CD4-positive, alpha-beta T cell (primary cell): ENCODE results near the gene SPC24. TPM values are rescaled to one million over a fixed set of nuclear protein-coding genes. Genes with fewer than 3 reads are reported as not detected.

Experiments used
- ATAC-seq: fragments of 200-7000 bp; cut with Tn5 transposase; one replicate; pipeline ENCODE4 v1.10.0; 2022; ENCODE audit warnings: mild to moderate bottlenecking; ENCODE audit not compliant: poor library complexity
- CTCF ChIA-PET: fragments of 350-600 bp; sonication (Branson Sonifier 250); formaldehyde crosslinking; loops from one replicate; lab custom pipeline; 2021; ENCODE audit warnings: antibody characterized with exemption, inconsistent platforms; lab: Charles Lee
- POLR2A ChIA-PET: fragments of 350-600 bp; sonication (Branson Sonifier 250); formaldehyde crosslinking; loops from one replicate; lab custom pipeline; 2021; ENCODE audit warnings: antibody characterized with exemption, inconsistent platforms; lab: Charles Lee
- DNase-seq, 14 experiments: peaks; one replicate each; pipeline ENCODE4 v3.0.0-alpha.2; 2013 to 2020; ENCODE audit warnings: mixed read lengths in 2 of 14
- H3K27ac ChIP-seq, 2 donors: one replicate each; pipeline versions ENCODE4 v1.5.1 to v1.7.0; 2013; ENCODE audit warnings: low read length in 2 of 2, low read depth in 1 of 2, mild to moderate bottlenecking in 1 of 2
- H3K27me3 ChIP-seq, 2 experiments: 1 replicate in 1 of 2; 2 replicates in 1 of 2; pipeline versions ENCODE4 v1.6.1 to v1.7.0; 2013; ENCODE audit warnings: low read length in 2 of 2, control low read depth in 1 of 2, mild to moderate bottlenecking in 1 of 2, moderate library complexity in 1 of 2; ENCODE audit not compliant: insufficient read depth in 2 of 2, control insufficient read depth in 1 of 2
- H3K36me3 ChIP-seq: one replicate; pipeline ENCODE4 v1.6.1; 2013; ENCODE audit warnings: low read length, control low read depth; ENCODE audit not compliant: insufficient read depth
- H3K4me1 ChIP-seq: one replicate; pipeline ENCODE4 v1.6.1; 2013; ENCODE audit warnings: low read length, control low read depth; ENCODE audit not compliant: insufficient read depth
- H3K4me3 ChIP-seq: one replicate; pipeline ENCODE4 v1.5.1; 2013; ENCODE audit warnings: mild to moderate bottlenecking, low read length, moderate library complexity
- H3K9me3 ChIP-seq, 2 experiments: 1 replicate in 1 of 2; 2 replicates in 1 of 2; pipeline versions ENCODE4 v1.6.1 to v1.7.0; 2013; ENCODE audit warnings: low read length in 2 of 2, mild to moderate bottlenecking in 2 of 2, control low read depth in 1 of 2, moderate library complexity in 1 of 2; ENCODE audit not compliant: control insufficient read depth in 1 of 2, insufficient read depth in 1 of 2
- H3K27ac Mint-ChIP-seq: one replicate; pipeline ENCODE4 v1.8.0; 2020; ENCODE audit warnings: mixed read lengths
- H3K27me3 Mint-ChIP-seq: one replicate; pipeline ENCODE4 v1.8.0; 2021; ENCODE audit warnings: mixed read lengths
- H3K36me3 Mint-ChIP-seq: one replicate; pipeline ENCODE4 v1.8.0; 2021; ENCODE audit warnings: low read depth, mixed read lengths
- H3K4me1 Mint-ChIP-seq: one replicate; pipeline ENCODE4 v1.8.0; 2021; ENCODE audit warnings: low read depth, mixed read lengths
- H3K4me3 Mint-ChIP-seq: one replicate; pipeline ENCODE4 v1.8.0; 2020; ENCODE audit warnings: mild to moderate bottlenecking, mixed read lengths
- H3K9me3 Mint-ChIP-seq: one replicate; pipeline ENCODE4 v1.8.0; 2020; ENCODE audit warnings: mixed read lengths
- intact Hi-C, 2 experiments: fragments of 100-400 bp; cut with DNase I in 1 of 2; cut with micrococcal nuclease in 1 of 2; formaldehyde crosslinking; loops; one replicate each; pipeline versions ENCODE4 v1.15.1 to v1.9.0; 2023 to 2025; cut with DNase I, micrococcal nuclease
- total RNA-seq, 174 experiments: library from RNA in 2 of 174; stranded (reverse) in 2 of 174; gene quantifications; one replicate each; pipeline ENCODE4 v1.2.3 and lab custom pipeline; 2021 to 2026
- TF ChIP-seq, protein P1 (sequence below): fragments of 200-600 bp; IDR thresholded peaks from one replicate; pipeline ENCODE4 v1.8.0; 2022; ENCODE audit warnings: antibody characterized with exemption, mild to moderate bottlenecking

Gene SPC24
- total RNA-seq, 2 experiments from 2014 or later, result 0.59 to 1.5 TPM

DNA sequence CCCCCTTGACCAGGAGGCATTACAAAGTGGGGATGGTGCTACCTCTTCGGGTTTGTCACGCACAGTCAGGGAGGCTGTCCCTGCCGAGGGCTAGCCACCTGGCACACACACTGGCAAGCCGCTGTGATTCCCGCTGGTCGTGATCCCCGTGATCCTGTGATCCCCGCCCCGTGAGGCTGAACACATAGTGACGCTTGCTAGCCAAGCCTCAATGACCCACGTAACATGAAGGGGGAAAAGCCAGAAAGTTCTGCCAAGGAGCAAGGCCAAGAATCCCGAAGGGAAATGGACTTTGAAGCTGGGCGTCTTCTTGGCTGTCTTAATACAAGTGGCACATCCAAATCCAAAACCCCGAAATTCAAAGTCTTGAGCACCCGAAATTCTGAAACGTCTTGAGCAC lies 52.6 kb downstream of the SPC24 start:
- DNase-seq (no peak), ATAC-seq (no peak)
- H3K27me3 Mint-ChIP-seq, result no peaks in the 10 kb centered on the region
- no peak overlapping the region for H3K27ac Mint-ChIP-seq
- TF ChIP-seq, protein P1, sequence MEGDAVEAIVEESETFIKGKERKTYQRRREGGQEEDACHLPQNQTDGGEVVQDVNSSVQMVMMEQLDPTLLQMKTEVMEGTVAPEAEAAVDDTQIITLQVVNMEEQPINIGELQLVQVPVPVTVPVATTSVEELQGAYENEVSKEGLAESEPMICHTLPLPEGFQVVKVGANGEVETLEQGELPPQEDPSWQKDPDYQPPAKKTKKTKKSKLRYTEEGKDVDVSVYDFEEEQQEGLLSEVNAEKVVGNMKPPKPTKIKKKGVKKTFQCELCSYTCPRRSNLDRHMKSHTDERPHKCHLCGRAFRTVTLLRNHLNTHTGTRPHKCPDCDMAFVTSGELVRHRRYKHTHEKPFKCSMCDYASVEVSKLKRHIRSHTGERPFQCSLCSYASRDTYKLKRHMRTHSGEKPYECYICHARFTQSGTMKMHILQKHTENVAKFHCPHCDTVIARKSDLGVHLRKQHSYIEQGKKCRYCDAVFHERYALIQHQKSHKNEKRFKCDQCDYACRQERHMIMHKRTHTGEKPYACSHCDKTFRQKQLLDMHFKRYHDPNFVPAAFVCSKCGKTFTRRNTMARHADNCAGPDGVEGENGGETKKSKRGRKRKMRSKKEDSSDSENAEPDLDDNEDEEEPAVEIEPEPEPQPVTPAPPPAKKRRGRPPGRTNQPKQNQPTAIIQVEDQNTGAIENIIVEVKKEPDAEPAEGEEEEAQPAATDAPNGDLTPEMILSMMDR, result no peak
- H3K4me1 Mint-ChIP-seq, result no peaks in the 10 kb centered on the region
- Histone ChIP-seq H3K9me3 (peaks cover 0 to 3% of the 10 kb centered on the region in 2 experiments), H3K4me3 (no peak overlapping the region), H3K4me1 (no peaks in the 10 kb centered on the region), H3K27me3 (no peaks in the 10 kb centered on the region), H3K27ac (no peak overlapping the region), H3K36me3 (peaks cover 52% of the 10 kb centered on the region)
- no peaks in the 10 kb centered on the region for H3K9me3 Mint-ChIP-seq
- H3K4me3 Mint-ChIP-seq, result no peak overlapping the region
- peaks cover 60% of the 10 kb centered on the region for H3K36me3 Mint-ChIP-seq
- intact Hi-C loops, result no loop called here
- POLR2A ChIA-PET, result no interaction called here
- CTCF ChIA-PET, result no interaction called here

GRCh38 chr19:11101057-11101456 lies 54.5 kb downstream of the SPC24 start:
- TF ChIP-seq, protein P1, result no peak
- intact Hi-C loops, result no loop called here
- Mint-ChIP-seq H3K4me3 (no peak overlapping the region), H3K27ac (no peak overlapping the region), H3K9me3 (peaks cover 2% of the 10 kb centered on the region), H3K4me1 (peaks cover 6% of the 10 kb centered on the region), H3K27me3 (no peaks in the 10 kb centered on the region), H3K36me3 (peaks cover 54% of the 10 kb centered on the region)
- Histone ChIP-seq H3K27ac (no peak overlapping the region), H3K36me3 (peaks cover 40% of the 10 kb centered on the region), H3K4me1 (peaks cover 15% of the 10 kb centered on the region), H3K27me3 (no peaks in the 10 kb centered on the region), H3K4me3 (no peak overlapping the region), H3K9me3 (peaks cover 0 to 3% of the 10 kb centered on the region in 2 experiments)
- POLR2A ChIA-PET, result interaction anchor here (1.3 kb wide), 1 partner anchor 11 kb away, joined by 6 read pairs; no protein-coding TSS in a partner anchor
- no peak for ATAC-seq
- no peak for DNase-seq
- CTCF ChIA-PET, result interaction anchor here (0.7 to 2.9 kb wide), 3 partner anchors 11 to 25 kb away, joined by 3 to 9 read pairs (median 6); partner anchors contain the start of gene LDLR

DNA sequence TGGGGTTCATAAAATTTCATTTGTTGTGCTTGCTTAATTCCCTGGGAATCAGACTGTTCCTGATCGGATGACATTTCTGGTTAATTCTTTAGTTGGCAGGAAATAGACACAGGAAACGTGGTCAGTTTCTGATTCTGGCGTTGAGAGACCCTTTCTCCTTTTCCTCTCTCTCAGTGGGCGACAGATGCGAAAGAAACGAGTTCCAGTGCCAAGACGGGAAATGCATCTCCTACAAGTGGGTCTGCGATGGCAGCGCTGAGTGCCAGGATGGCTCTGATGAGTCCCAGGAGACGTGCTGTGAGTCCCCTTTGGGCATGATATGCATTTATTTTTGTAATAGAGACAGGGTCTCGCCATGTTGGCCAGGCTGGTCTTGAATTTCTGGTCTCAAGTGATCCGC lies 55.5 kb downstream of the SPC24 start:
- CTCF ChIA-PET, result interaction anchor here (2.9 kb wide), 1 partner anchor 26 kb away, joined by 9 read pairs; no protein-coding TSS in a partner anchor
- Mint-ChIP-seq H3K27ac (no peak overlapping the region), H3K4me1 (peaks cover 14% of the 10 kb centered on the region), H3K36me3 (peaks cover 51% of the 10 kb centered on the region), H3K4me3 (no peak overlapping the region), H3K9me3 (peaks cover 2% of the 10 kb centered on the region), H3K27me3 (no peaks in the 10 kb centered on the region)
- Histone ChIP-seq H3K9me3 (peaks cover 0 to 3% of the 10 kb centered on the region in 2 experiments), H3K36me3 (peaks cover 30% of the 10 kb centered on the region), H3K27me3 (no peaks in the 10 kb centered on the region), H3K4me3 (no peak overlapping the region), H3K27ac (no peak overlapping the region), H3K4me1 (peaks cover 25% of the 10 kb centered on the region)
- TF ChIP-seq, protein P1, result no peak
- intact Hi-C loops, result no loop called here
- POLR2A ChIA-PET, result interaction anchor here (1.3 kb wide), 1 partner anchor 10 kb away, joined by 6 read pairs; no protein-coding TSS in a partner anchor
- DNase-seq, result no peak
- no peak for ATAC-seq
